Kidney epithelial cell (primary cell): Measurements from ENCODE around the gene ANKRD33B. TPM values are rescaled to one million over a fixed set of nuclear protein-coding genes. Genes with fewer than 3 reads are reported as not detected.

ENCODE experiments used
- DNase-seq: peaks from one replicate; pipeline ENCODE4 v3.0.0-alpha.2; 2010; ENCODE audit warnings: low read depth
- H3K27me3 ChIP-seq: 2 replicates; pipeline ENCODE4 v1.6.0; 2011; ENCODE audit warnings: low read length; ENCODE audit not compliant: control insufficient read depth, insufficient read depth
- H3K36me3 ChIP-seq: 2 replicates; pipeline ENCODE4 v1.5.1; 2011; ENCODE audit warnings: low read length; ENCODE audit not compliant: control insufficient read depth, insufficient read depth
- H3K4me3 ChIP-seq: 2 replicates; pipeline ENCODE4 v1.5.1; 2011; ENCODE audit warnings: low read depth, mild to moderate bottlenecking, control low read depth, low read length
- CTCF ChIP-seq: IDR thresholded peaks from 2 replicates; pipeline ENCODE4 v1.5.1; 2011; ENCODE audit warnings: mild to moderate bottlenecking, moderate library complexity, low read length, control low read depth, inconsistent platforms; ENCODE audit not compliant: insufficient read depth, poor library complexity, severe bottlenecking
- total RNA-seq: library from RNA; depleted of rRNA; stranded (reverse); fragments of >200 nt; gene quantifications from 2 replicates; pipeline ENCODE4 v1.2.3, GENCODE V29; 2015

Gene ANKRD33B
- total RNA-seq, 1 donor from 2014 or later, result 5.0 TPM

GRCh38 chr5:10595672-10596309 lies 31.9 kb downstream of the ANKRD33B start:
- peak; percentile 75 for DNase-seq
- Histone ChIP-seq H3K36me3 (no peaks in the 10 kb centered on the region), H3K27me3 (no peaks in the 10 kb centered on the region), H3K4me3 (no peak overlapping the region)
- TF ChIP-seq CTCF, result no peak

- DNase-seq, result no peak
- H3K27me3 ChIP-seq, result no peaks in the 10 kb centered on the region
- no peaks in the 10 kb centered on the region for H3K36me3 ChIP-seq
- H3K4me3 ChIP-seq, result no peak overlapping the region
- TF ChIP-seq CTCF, result no peak
Measured at GRCh38 chr5:10596310-10596703, 32.4 kb downstream of the ANKRD33B start.

GRCh38 chr5:10596886-10597451 lies 33.1 kb downstream of the ANKRD33B start:
- TF ChIP-seq CTCF, result no peak
- no peak for DNase-seq
- Histone ChIP-seq H3K27me3 (no peaks in the 10 kb centered on the region), H3K36me3 (no peaks in the 10 kb centered on the region), H3K4me3 (no peak overlapping the region)

- DNase-seq, result no peak
- Histone ChIP-seq H3K27me3 (no peaks in the 10 kb centered on the region), H3K4me3 (no peak overlapping the region), H3K36me3 (no peaks in the 10 kb centered on the region)
- no peak for TF ChIP-seq CTCF
Measured at GRCh38 chr5:10599113-10599512, 35.2 kb downstream of the ANKRD33B start.

- H3K36me3 ChIP-seq, result no peaks in the 10 kb centered on the region
- no peak for DNase-seq
- no peak for TF ChIP-seq CTCF
Measured at GRCh38 chr5:10599862-10600284, 36.0 kb downstream of the ANKRD33B start.

More at GRCh38 chr5:10599862-10600284, 36.0 kb downstream of the ANKRD33B start:
- no peaks in the 10 kb centered on the region for H3K27me3 ChIP-seq
- H3K4me3 ChIP-seq, result no peak overlapping the region
